GM12878 (cell line): Measurements from ENCODE around the gene TPCN1. TPM values are rescaled to one million over a fixed set of nuclear protein-coding genes. Genes with fewer than 3 reads are reported as not detected.

Experiments
- ATAC-seq: fragments of 200-7000 bp; cut with Tn5 transposase; 3 replicates; pipeline ENCODE4 v1.9.1; 2020; ENCODE audit warnings: mild to moderate bottlenecking, moderate library complexity
- BruUV-seq: library from RNA; stranded (reverse); fragments of 400-500 nt; replicated peaks from 2 replicates; lab custom pipeline; 2021; lab: Mats Ljungman, UMichigan
- CTCF ChIA-PET: fragments of 300-600 bp; sonication (Branson Sonifier 250); formaldehyde crosslinking; extraction: SDS; loops from one replicate; lab custom pipeline; 2021; ENCODE audit warnings: inconsistent platforms; lab: Yijun Ruan, JAX
- POLR2A ChIA-PET: fragments of 350-600 bp; formaldehyde crosslinking; extraction: SDS; loops from one replicate; lab custom pipeline; 2021; ENCODE audit warnings: inconsistent platforms; lab: Charles Lee
- RAD21 ChIA-PET: fragments of 300-600 bp; sonication (Branson Sonifier 250); formaldehyde crosslinking; loops from one replicate; lab custom pipeline; 2023; ENCODE audit warnings: antibody characterized with exemption; ENCODE audit not compliant: unreplicated experiment; lab: Charles Lee
- SMC1A ChIA-PET: fragments of 300-600 bp; sonication (Branson Sonifier 250); formaldehyde crosslinking; loops from one replicate; lab custom pipeline; 2023; ENCODE audit not compliant: unreplicated experiment, uncharacterized antibody; lab: Charles Lee
- DNase-seq: peaks from one replicate; pipeline ENCODE4 v3.0.0-alpha.2; 2011; ENCODE audit warnings: low read depth, low spot score
- FAIRE-seq: peaks from 3 replicates; lab custom pipeline; 2011; peaks lifted over from hg19 to GRCh38; lab: Jason Lieb, UNC
- H2AFZ ChIP-seq: 2 replicates; pipeline ENCODE4 v1.6.0; 2011; ENCODE audit warnings: low read depth, low read length, control low read depth; ENCODE audit not compliant: control insufficient read depth
- H3K27ac ChIP-seq: 2 replicates; pipeline ENCODE4 v1.5.1; 2011; ENCODE audit warnings: control low read depth; ENCODE audit not compliant: control insufficient read depth, insufficient read depth
- H3K27me3 ChIP-seq, 2 experiments: replicated peaks in 1 of 2; 2 replicates each; pipeline versions ENCODE4 v1.6.0 to v1.6.1; 2011; ENCODE audit warnings: low read length in 1 of 2; ENCODE audit not compliant: control insufficient read depth in 2 of 2, insufficient read depth in 2 of 2
- H3K36me3 ChIP-seq, 2 experiments: 2 replicates each; pipeline ENCODE4 v1.5.1; 2011; ENCODE audit warnings: low read length in 1 of 2; ENCODE audit not compliant: control insufficient read depth in 2 of 2, insufficient read depth in 2 of 2
- H3K4me1 ChIP-seq: 2 replicates; pipeline ENCODE4 v1.6.1; 2011; ENCODE audit warnings: mild to moderate bottlenecking, low read length, moderate library complexity, mixed read lengths; ENCODE audit not compliant: control insufficient read depth, insufficient read depth
- H3K4me2 ChIP-seq: 2 replicates; pipeline ENCODE4 v1.6.0; 2011; ENCODE audit warnings: control low read depth; ENCODE audit not compliant: control insufficient read depth, insufficient read depth
- H3K4me3 ChIP-seq: fragments of 200-600 bp; sonication (generic); 2 replicates; pipeline ENCODE4 v1.5.1; 2016
- H3K79me2 ChIP-seq: 2 replicates; pipeline ENCODE4 v1.6.0; 2011; ENCODE audit warnings: low read length; ENCODE audit not compliant: control insufficient read depth, insufficient read depth
- H3K9ac ChIP-seq: 2 replicates; pipeline ENCODE4 v1.8.0; 2011; ENCODE audit warnings: low read length, control low read depth, mixed read lengths; ENCODE audit not compliant: control insufficient read depth, insufficient read depth
- H3K9me3 ChIP-seq: replicated peaks from 3 replicates; pipeline ENCODE4 v1.5.1; 2011; ENCODE audit warnings: mild to moderate bottlenecking, low read length; ENCODE audit not compliant: control insufficient read depth, insufficient read depth
- H4K20me1 ChIP-seq: 2 replicates; pipeline ENCODE4 v1.6.0; 2011; ENCODE audit not compliant: control insufficient read depth, insufficient read depth
- FOS ChIP-seq: IDR thresholded peaks from 3 replicates; pipeline ENCODE4 v1.6.1; 2011; ENCODE audit warnings: borderline replicate concordance; ENCODE audit not compliant: insufficient read length; ENCODE audit errors: extremely low read depth
- NFYA ChIP-seq: IDR thresholded peaks from 2 replicates; pipeline ENCODE4 v1.6.1; 2011; ENCODE audit warnings: low read depth, mild to moderate bottlenecking, low read length, improper control_type of control experiment, borderline replicate concordance
- POLR2AphosphoS5 ChIP-seq: IDR thresholded peaks from 2 replicates; pipeline ENCODE4 v1.6.1; 2011; ENCODE audit warnings: mild to moderate bottlenecking, low read length, inconsistent platforms
- SPI1 ChIP-seq: IDR thresholded peaks from 2 replicates; pipeline ENCODE4 v1.6.1; 2011; ENCODE audit warnings: low read depth, mild to moderate bottlenecking, low read length, moderate library complexity, borderline replicate concordance; ENCODE audit not compliant: insufficient read depth
- TBL1XR1 ChIP-seq: IDR thresholded peaks from 2 replicates; pipeline ENCODE4 v1.6.1; 2012; ENCODE audit warnings: low read depth, low read length, improper control_type of control experiment
- ZNF217 ChIP-seq: fragments of 450-650 bp; IDR thresholded peaks from 2 replicates; pipeline ENCODE4 v1.6.1; 2017; ENCODE audit warnings: antibody characterized with exemption, mild to moderate bottlenecking
- WGBS: methylation state at CpG from one replicate; pipeline ENCODE4 v1.1.6; 2016; ENCODE audit warnings: low lambda C conversion rate; ENCODE audit not compliant: insufficient replicate concordance, insufficient coverage; ENCODE audit errors: missing lambda C conversion rate; 5-methylcytosine and 5-hydroxymethylcytosine counted together
- in situ Hi-C: fragments of 300-500 bp; cut with MboI; formaldehyde crosslinking; loops from 9 replicates; pipeline ENCODE4 v1.14.3; 2018; ENCODE audit warnings: mixed read lengths
- intact Hi-C: fragments of 100-400 bp; cut with micrococcal nuclease; formaldehyde crosslinking; loops from one replicate; pipeline ENCODE4 v1.14.2; 2022; ENCODE audit not compliant: unreplicated experiment
- polyA plus RNA-seq, 11 experiments: library from polyadenylated mRNA; depleted of rRNA in 4 of 11; unstranded in 6 of 11; stranded (reverse) in 5 of 11; fragments of >200 nt; fragmentation: Nextera tagmentation in 4 of 11; fragmentation: Illumina TruSeq in 1 of 11; extraction: Ambion mirVana in 4 of 11; extraction: Trizol in 1 of 11; gene quantifications; 1 replicate in 1 of 11; 2 replicates in 10 of 11; pipeline versions ENCODE4 v1.2.1 to v1.2.3, GENCODE V29; 2011 to 2016; ENCODE audit warnings: inconsistent platforms in 2 of 11, missing spikeins in 2 of 11, low read depth in 1 of 11
- total RNA-seq, 4 experiments: library from RNA; depleted of rRNA in 3 of 4; stranded (reverse); fragments of >200 nt in 3 of 4; fragmentation: Illumina TruSeq in 1 of 4; extraction: Trizol in 1 of 4; gene quantifications; 2 replicates each; pipeline versions ENCODE4 v1.2.1 to v1.2.3, GENCODE V29; 2013 to 2021
- TF ChIP-seq, protein P1 (sequence below): fragments of 450-650 bp; IDR thresholded peaks from 2 replicates; pipeline ENCODE4 v1.6.1; 2018; ENCODE audit warnings: borderline replicate concordance, mild to moderate bottlenecking; ENCODE audit not compliant: partially characterized antibody
- TF ChIP-seq, protein P2 (sequence below): IDR thresholded peaks from 2 replicates; pipeline ENCODE4 v1.6.1; 2011; ENCODE audit warnings: borderline replicate concordance, low read depth, mild to moderate bottlenecking, moderate library complexity, low read length; ENCODE audit not compliant: insufficient read depth, poor library complexity, severe bottlenecking
- TF ChIP-seq, protein P3 (sequence below): fragments of 150-350 bp; IDR thresholded peaks from 2 replicates; pipeline ENCODE4 v1.6.1; 2014; ENCODE audit warnings: mild to moderate bottlenecking, low read depth, low read length

The TPCN1 gene
- total and polyA plus RNA-seq, 10 of the 15 experiments (the other 5 are each of a cell fraction or from before 2014, with no cell fraction given), result 0.79 to 30.9 (median 19.4) TPM

DNA sequence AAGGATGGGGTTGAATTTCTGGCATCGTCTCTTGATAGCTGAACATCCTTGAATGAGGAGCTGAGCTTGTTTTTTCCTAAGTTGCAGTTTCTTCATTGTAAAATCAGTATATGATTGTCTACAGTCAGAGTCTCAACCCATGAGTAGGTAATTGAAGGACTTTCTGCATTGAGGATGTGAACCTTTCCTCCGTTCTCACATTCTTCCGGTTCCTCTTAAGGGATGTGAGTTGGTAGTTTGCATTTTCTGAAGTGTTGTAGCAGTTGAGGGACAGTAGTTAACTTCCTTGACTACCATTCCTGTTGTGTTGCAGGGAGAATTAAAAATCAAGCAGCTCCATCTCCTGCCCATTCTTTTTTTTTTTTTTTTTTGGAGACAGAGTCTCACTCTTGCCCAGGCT lies 19.1 kb downstream of the TPCN1 start:
- Histone ChIP-seq H3K27ac (no peak overlapping the region), H3K4me2 (no peak overlapping the region)
- POLR2A ChIA-PET, result no interaction called here
- no peak for DNase-seq
- SMC1A ChIA-PET, result interaction anchor here (1.0 kb wide), 1 partner anchor 43 kb away, joined by 4 read pairs; no protein-coding TSS in a partner anchor
- RAD21 ChIA-PET, result interaction anchor here (1.5 kb wide), 1 partner anchor 17 kb away, joined by 3 read pairs; no protein-coding TSS in a partner anchor
- no TSS peak for BruUV-seq
- CTCF ChIA-PET, result interaction anchor here (1.1 kb wide), 1 partner anchor 20 kb away, joined by 3 read pairs; a partner anchor contains a TSS
- in situ Hi-C loops, result no loop called here
- TF ChIP-seq SPI1, result peak; percentile 33; the same call in 1 of the 2 replicates
- TF ChIP-seq TBL1XR1, result no peak
- no peak for TF ChIP-seq ZNF217
- TF ChIP-seq POLR2AphosphoS5, result no peak
- TF ChIP-seq, all 136 proteins: peak for 1
- no peaks in the 10 kb centered on the region for H3K79me2 ChIP-seq
- ATAC-seq (peak; percentile 39; the same call in 2 of the 3 replicates), FAIRE-seq (no peak)
- H4K20me1 ChIP-seq, result no peaks in the 10 kb centered on the region
- no peaks in the 10 kb centered on the region for H3K9me3 ChIP-seq
- H3K36me3 ChIP-seq, result peaks cover 4 to 12% of the 10 kb centered on the region in 2 experiments; a peak in 3 of 4 replicates
- no peak overlapping the region for H3K4me3 ChIP-seq
- H3K9ac ChIP-seq, result no peak overlapping the region
- intact Hi-C loops, result no loop called here
- H3K27me3 ChIP-seq, result no peaks in the 10 kb centered on the region
- H2AFZ ChIP-seq, result no peak overlapping the region
- peaks cover 3% of the 10 kb centered on the region; the same call in 1 of the 2 replicates for H3K4me1 ChIP-seq
- WGBS, result 62% methylated on average over 3 of the region's 3 CpGs

DNA sequence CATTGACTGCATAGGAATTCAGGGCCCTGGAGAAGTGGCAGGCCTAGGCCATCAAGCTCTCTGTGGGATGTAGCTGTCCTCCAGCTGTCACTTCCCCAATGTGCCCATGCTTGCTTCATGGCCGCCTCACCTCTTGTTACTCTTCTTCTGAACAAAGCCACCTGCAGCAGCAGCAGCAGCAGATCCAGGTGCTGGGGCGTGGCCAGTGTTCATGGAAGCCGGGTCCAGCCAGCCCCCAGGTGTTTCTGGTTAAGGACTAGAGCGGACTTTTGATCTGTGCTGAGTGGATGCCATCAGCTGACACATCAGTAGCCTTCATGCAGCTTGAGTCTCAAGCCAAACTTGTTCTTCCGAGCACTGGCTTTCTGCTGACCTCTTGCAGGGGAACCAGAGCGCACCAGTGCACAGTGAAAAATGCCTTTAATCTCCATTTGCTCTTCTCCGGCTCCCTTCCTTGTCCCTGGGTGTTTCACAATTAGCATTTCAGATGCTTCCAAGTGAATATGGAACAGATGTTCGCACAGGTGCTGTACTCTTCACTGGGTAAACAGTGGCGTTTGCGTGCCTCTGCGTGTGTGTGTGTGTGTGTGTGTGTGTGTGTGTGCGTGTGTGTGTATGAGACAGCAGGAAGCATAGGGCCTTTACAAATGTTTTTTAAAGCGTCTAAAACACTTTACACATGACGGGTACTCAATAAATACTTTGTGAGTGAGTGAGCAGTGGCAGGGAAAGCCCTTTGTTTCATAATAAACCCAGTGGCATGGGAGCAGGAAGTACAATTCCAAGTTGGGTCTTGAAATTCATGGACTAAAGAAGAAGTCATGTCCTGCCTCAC lies 20.1 kb downstream of the TPCN1 start:
- CTCF ChIA-PET, result no interaction called here
- 93% methylated on average over 14 of the region's 14 CpGs for WGBS

More for the DNA sequence above, 20.1 kb downstream of the TPCN1 start:
- Histone ChIP-seq H3K4me1 (peaks cover 3% of the 10 kb centered on the region; the same call in 1 of the 2 replicates), H3K79me2 (no peaks in the 10 kb centered on the region), H3K36me3 (peaks cover 8 to 12% of the 10 kb centered on the region in 2 experiments; a peak in 3 of 4 replicates), H3K9me3 (no peaks in the 10 kb centered on the region), H3K27me3 (no peaks in the 10 kb centered on the region), H3K9ac (no peak overlapping the region), H3K4me2 (no peak overlapping the region), H2AFZ (no peak overlapping the region), H3K27ac (no peak overlapping the region), H3K4me3 (no peak overlapping the region), H4K20me1 (no peaks in the 10 kb centered on the region)
- ChIA-PET SMC1A (interaction anchor here (1.2 to 1.8 kb wide), 2 partner anchors 14 to 17 kb away, joined by 3 to 4 read pairs; no protein-coding TSS in a partner anchor), POLR2A (no interaction called here), RAD21 (no interaction called here)
- intact Hi-C loops, result no loop called here
- TF ChIP-seq, protein P1, sequence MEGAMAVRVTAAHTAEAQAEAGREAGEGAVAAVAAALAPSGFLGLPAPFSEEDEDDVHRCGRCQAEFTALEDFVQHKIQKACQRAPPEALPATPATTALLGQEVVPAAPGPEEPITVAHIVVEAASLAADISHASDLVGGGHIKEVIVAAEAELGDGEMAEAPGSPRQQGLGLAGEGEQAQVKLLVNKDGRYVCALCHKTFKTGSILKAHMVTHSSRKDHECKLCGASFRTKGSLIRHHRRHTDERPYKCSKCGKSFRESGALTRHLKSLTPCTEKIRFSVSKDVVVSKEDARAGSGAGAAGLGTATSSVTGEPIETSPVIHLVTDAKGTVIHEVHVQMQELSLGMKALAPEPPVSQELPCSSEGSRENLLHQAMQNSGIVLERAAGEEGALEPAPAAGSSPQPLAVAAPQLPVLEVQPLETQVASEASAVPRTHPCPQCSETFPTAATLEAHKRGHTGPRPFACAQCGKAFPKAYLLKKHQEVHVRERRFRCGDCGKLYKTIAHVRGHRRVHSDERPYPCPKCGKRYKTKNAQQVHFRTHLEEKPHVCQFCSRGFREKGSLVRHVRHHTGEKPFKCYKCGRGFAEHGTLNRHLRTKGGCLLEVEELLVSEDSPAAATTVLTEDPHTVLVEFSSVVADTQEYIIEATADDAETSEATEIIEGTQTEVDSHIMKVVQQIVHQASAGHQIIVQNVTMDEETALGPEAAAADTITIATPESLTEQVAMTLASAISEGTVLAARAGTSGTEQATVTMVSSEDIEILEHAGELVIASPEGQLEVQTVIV, result no peak
- TF ChIP-seq NFYA, result no peak
- no peak for TF ChIP-seq FOS
- TF ChIP-seq, protein P2, sequence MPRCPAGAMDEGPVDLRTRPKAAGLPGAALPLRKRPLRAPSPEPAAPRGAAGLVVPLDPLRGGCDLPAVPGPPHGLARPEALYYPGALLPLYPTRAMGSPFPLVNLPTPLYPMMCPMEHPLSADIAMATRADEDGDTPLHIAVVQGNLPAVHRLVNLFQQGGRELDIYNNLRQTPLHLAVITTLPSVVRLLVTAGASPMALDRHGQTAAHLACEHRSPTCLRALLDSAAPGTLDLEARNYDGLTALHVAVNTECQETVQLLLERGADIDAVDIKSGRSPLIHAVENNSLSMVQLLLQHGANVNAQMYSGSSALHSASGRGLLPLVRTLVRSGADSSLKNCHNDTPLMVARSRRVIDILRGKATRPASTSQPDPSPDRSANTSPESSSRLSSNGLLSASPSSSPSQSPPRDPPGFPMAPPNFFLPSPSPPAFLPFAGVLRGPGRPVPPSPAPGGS, result peak; percentile 45
- TF ChIP-seq, protein P3, sequence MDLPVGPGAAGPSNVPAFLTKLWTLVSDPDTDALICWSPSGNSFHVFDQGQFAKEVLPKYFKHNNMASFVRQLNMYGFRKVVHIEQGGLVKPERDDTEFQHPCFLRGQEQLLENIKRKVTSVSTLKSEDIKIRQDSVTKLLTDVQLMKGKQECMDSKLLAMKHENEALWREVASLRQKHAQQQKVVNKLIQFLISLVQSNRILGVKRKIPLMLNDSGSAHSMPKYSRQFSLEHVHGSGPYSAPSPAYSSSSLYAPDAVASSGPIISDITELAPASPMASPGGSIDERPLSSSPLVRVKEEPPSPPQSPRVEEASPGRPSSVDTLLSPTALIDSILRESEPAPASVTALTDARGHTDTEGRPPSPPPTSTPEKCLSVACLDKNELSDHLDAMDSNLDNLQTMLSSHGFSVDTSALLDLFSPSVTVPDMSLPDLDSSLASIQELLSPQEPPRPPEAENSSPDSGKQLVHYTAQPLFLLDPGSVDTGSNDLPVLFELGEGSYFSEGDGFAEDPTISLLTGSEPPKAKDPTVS, result no peak
- no peak for ATAC-seq
- no peak for DNase-seq
- FAIRE-seq, result no peak
- in situ Hi-C loops, result no loop called here
- no TSS peak for BruUV-seq
